GM19463 (cell line): ENCODE results near the gene CD1B.
A peak's percentile ranks its signal among the peaks of the same experiment; 100 is the strongest.
"Not testable (repeated sequence)": the region's sequence is repeated elsewhere in the genome, so short reads cannot be mapped to it uniquely, and the experiment has no call there.

Source experiments
- ATAC-seq: cut with Tn5 transposase; IDR thresholded peaks from one replicate; pipeline ENCODE4 v1.9.1; 2021; ENCODE audit warnings: mild to moderate bottlenecking, moderate library complexity; ENCODE audit not compliant: unreplicated experiment

CD1B gene

GRCh38 chr1:158329300-158329699, 2.0 kb downstream of the CD1B start:
- no peak for ATAC-seq

GRCh38 chr1:158328426-158328825, 2.9 kb downstream of the CD1B start:
- ATAC-seq, result no peak

- no peak for ATAC-seq
These were observed 3.9 kb downstream of the CD1B start for GRCh38 chr1:158327481-158327880.

- ATAC-seq, result no peak
These were observed 6.9 kb downstream of the CD1B start for GRCh38 chr1:158324395-158324794.

- no peak for ATAC-seq
These were observed 7.5 kb downstream of the CD1B start for GRCh38 chr1:158323866-158324265.

- ATAC-seq, result peak; percentile 38
These were observed 20.3 kb downstream of the CD1B start for GRCh38 chr1:158311066-158311465.

- peak; percentile 63 for ATAC-seq
These were observed 20.7 kb downstream of the CD1B start for GRCh38 chr1:158310623-158311022.

- ATAC-seq, result no peak
These were observed 35.5 kb downstream of the CD1B start for GRCh38 chr1:158295791-158296190.

- ATAC-seq, result no peak
These were observed 40.9 kb downstream of the CD1B start for GRCh38 chr1:158290321-158290844.

GRCh38 chr1:158289811-158290210, 41.5 kb downstream of the CD1B start, which contains the start of gene CD1C:
TSS of gene CD1C (plus strand) at chr1:158289923. CDS start at chr1:158290065, 142 bp downstream.
- no peak for ATAC-seq

GRCh38 chr1:158286941-158287346, 44.4 kb downstream of the CD1B start:
- ATAC-seq, result no peak

- no peak for ATAC-seq
These were observed 44.8 kb downstream of the CD1B start for GRCh38 chr1:158286487-158286886.

GRCh38 chr1:158285756-158286241, 45.5 kb downstream of the CD1B start:
- peak; percentile 55 for ATAC-seq

- peak; percentile 48 for ATAC-seq
These were observed 47.4 kb downstream of the CD1B start for GRCh38 chr1:158283965-158284364.

GRCh38 chr1:158282421-158282820, 48.9 kb downstream of the CD1B start:
- ATAC-seq, result not testable (repeated sequence)
